ENCODE measurements around the gene PCDH1.
"Not testable (repeated sequence)": the region's sequence is repeated elsewhere in the genome, so short reads cannot be mapped to it uniquely, and the experiment has no call there.

PCDH1 gene

DNA sequence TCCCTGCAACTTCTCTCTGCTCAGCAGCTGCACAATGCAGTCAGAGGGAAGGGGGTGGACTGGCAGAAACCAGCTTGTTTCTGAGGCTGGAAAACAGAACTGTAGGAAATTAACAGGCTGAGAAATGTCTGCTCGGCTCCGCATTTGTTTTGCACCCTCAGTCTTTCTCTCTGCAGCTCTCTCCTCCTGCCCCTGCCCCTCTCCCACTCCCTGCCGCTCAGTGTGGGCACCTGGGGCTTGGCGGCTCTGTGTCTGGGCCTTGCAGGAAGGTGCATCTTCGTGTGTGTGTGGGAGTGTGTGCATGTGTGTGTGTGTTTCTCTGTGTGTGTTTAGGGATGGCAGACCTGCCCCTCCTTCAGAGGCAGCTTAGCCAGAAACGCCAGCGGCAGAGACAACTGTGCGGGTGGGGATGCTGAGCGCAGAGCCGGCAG, 53.0 kb downstream of the PCDH1 start:
- ChIA-PET CTCF (interaction anchor here (0.9 to 7.5 kb wide), 9 partner anchors 11 to 161 kb away, joined by 3 to 51 read pairs (median 5); partner anchors contain the start of gene PCDH1), POLR2A (no interaction called here)
- Histone ChIP-seq H3K27me3 (replicated peaks in 2 of 5; ENCODE audit: control insufficient read depth in 4 of 5, insufficient read depth in 5 of 5, low read length in 4 of 5) (peaks cover 0 to 3% (median 0%) of the 10 kb centered on the region in 5 experiments), H3K4me1 (ENCODE audit: control extremely low read depth in 1 of 4, control insufficient read depth in 4 of 4, insufficient read depth in 4 of 4, low read length in 3 of 4) (peaks cover 0 to 8% (median 3%) of the 10 kb centered on the region in 4 experiments), H3K9me3 (ENCODE audit: control extremely low read depth in 1 of 5, control insufficient read depth in 4 of 5, insufficient read depth in 2 of 5, low read depth in 1 of 5, low read length in 4 of 5) (no peaks in the 10 kb centered on the region), H3K4me3 (ENCODE audit: control insufficient read depth in 1 of 7, extremely low read depth in 1 of 7, insufficient read depth in 4 of 7, low read depth in 2 of 7, low read length in 6 of 7) (no peak overlapping the region), H3K27ac (ENCODE audit: insufficient read depth in 1 of 2, low read depth in 1 of 2, low read length in 2 of 2, poor library complexity in 1 of 2, severe bottlenecking in 2 of 2) (no peak overlapping the region), H3K36me3 (ENCODE audit: control insufficient read depth in 4 of 4, insufficient read depth in 4 of 4, low read length in 3 of 4) (no peaks in the 10 kb centered on the region)
- 58% methylated on average over 2 of the region's 10 CpGs for WGBS (ENCODE audit: insufficient coverage)
- DNase-seq, result no peak

DNA sequence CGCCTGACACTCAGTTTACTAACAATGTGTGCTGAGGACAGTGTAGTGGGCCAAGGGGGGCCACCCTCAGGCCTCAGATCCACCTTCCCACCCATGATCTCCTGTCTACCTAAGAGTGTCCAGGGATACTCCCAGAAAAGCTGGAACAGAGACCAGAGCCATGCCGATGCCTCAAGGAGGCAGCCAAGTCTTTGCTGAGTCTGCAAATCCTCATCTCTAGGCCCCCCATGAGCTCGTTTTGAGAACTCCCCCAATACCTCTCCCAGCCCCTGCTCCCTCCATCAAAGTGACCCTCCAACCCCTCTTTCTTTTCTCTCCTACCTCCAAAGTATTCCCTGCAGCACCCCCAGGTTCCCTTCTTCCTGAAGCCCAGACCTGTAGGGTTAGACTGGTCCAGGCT, 53.5 kb downstream of the PCDH1 start:
- CTCF ChIA-PET, result interaction anchor here (0.9 to 7.5 kb wide), 8 partner anchors 10 to 160 kb away, joined by 3 to 51 read pairs (median 4); partner anchors contain the start of gene PCDH1

GRCh38 chr5:141823056-141823455, 55.2 kb downstream of the PCDH1 start:
- DNase-seq, result no peak
- peaks cover 0 to 8% (median 3%) of the 10 kb centered on the region in 4 experiments for H3K4me1 ChIP-seq (ENCODE audit: control extremely low read depth in 1 of 4, control insufficient read depth in 4 of 4, insufficient read depth in 4 of 4, low read length in 3 of 4)
- no peaks in the 10 kb centered on the region for H3K9me3 ChIP-seq (ENCODE audit: control extremely low read depth in 1 of 5, control insufficient read depth in 4 of 5, insufficient read depth in 2 of 5, low read depth in 1 of 5, low read length in 4 of 5)
- no peak overlapping the region for H3K4me3 ChIP-seq (ENCODE audit: control insufficient read depth in 1 of 7, extremely low read depth in 1 of 7, insufficient read depth in 4 of 7, low read depth in 2 of 7, low read length in 6 of 7)
- H3K27me3 ChIP-seq (replicated peaks in 2 of 5; ENCODE audit: control insufficient read depth in 4 of 5, insufficient read depth in 5 of 5, low read length in 4 of 5), result peaks cover 0 to 11% (median 0%) of the 10 kb centered on the region in 5 experiments
- H3K27ac ChIP-seq (ENCODE audit: insufficient read depth in 1 of 2, low read depth in 1 of 2, low read length in 2 of 2, poor library complexity in 1 of 2, severe bottlenecking in 2 of 2), result no peak overlapping the region
- no peaks in the 10 kb centered on the region for H3K36me3 ChIP-seq (ENCODE audit: control insufficient read depth in 4 of 4, insufficient read depth in 4 of 4, low read length in 3 of 4)
- 83% methylated on average over 3 of the region's 3 CpGs for WGBS (ENCODE audit: insufficient coverage)
- ChIA-PET POLR2A (no interaction called here), CTCF (interaction anchor here (1.7 to 7.5 kb wide), 4 partner anchors 9 to 57 kb away, joined by 6 to 51 read pairs (median 18); partner anchors contain the start of gene PCDH1)

More for the DNA sequence above, 53.5 kb downstream of the PCDH1 start:
- Histone ChIP-seq H3K27me3 (replicated peaks in 2 of 5; ENCODE audit: control insufficient read depth in 4 of 5, insufficient read depth in 5 of 5, low read length in 4 of 5) (peaks cover 0 to 7% (median 0%) of the 10 kb centered on the region in 5 experiments), H3K36me3 (ENCODE audit: control insufficient read depth in 4 of 4, insufficient read depth in 4 of 4, low read length in 3 of 4) (no peaks in the 10 kb centered on the region), H3K9me3 (ENCODE audit: control extremely low read depth in 1 of 5, control insufficient read depth in 4 of 5, insufficient read depth in 2 of 5, low read depth in 1 of 5, low read length in 4 of 5) (no peaks in the 10 kb centered on the region), H3K4me1 (ENCODE audit: control extremely low read depth in 1 of 4, control insufficient read depth in 4 of 4, insufficient read depth in 4 of 4, low read length in 3 of 4) (peaks cover 0 to 8% (median 3%) of the 10 kb centered on the region in 4 experiments), H3K4me3 (ENCODE audit: control insufficient read depth in 1 of 7, extremely low read depth in 1 of 7, insufficient read depth in 4 of 7, low read depth in 2 of 7, low read length in 6 of 7) (no peak overlapping the region), H3K27ac (ENCODE audit: insufficient read depth in 1 of 2, low read depth in 1 of 2, low read length in 2 of 2, poor library complexity in 1 of 2, severe bottlenecking in 2 of 2) (no peak overlapping the region)
- POLR2A ChIA-PET, result no interaction called here
- no peak for DNase-seq
- WGBS (ENCODE audit: insufficient coverage), result 71% methylated on average over 2 of the region's 3 CpGs

DNA sequence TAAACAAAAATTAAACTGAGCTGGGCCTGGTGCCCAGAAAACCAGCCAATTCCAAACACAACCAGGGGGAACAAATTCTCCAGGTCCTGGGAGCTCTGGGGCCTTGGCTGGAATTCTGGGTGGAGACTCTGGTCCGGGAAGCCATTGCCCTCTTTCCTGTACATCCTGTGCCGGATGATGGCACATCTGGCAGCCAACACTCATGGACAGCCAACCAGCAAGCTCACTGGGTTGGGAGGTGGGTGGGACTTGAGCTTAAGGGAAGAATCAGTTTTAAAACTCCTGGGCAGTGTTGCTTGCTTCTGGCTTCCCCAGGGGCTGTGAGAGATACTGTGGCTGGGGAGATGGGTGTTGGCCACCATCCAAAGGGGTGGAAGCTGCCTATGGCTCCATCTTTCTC, 56.1 kb downstream of the PCDH1 start:
- Histone ChIP-seq H3K9me3 (ENCODE audit: control extremely low read depth in 1 of 5, control insufficient read depth in 4 of 5, insufficient read depth in 2 of 5, low read depth in 1 of 5, low read length in 4 of 5) (no peaks in the 10 kb centered on the region), H3K27ac (ENCODE audit: insufficient read depth in 1 of 2, low read depth in 1 of 2, low read length in 2 of 2, poor library complexity in 1 of 2, severe bottlenecking in 2 of 2) (no peak overlapping the region), H3K27me3 (replicated peaks in 2 of 5; ENCODE audit: control insufficient read depth in 4 of 5, insufficient read depth in 5 of 5, low read length in 4 of 5) (peaks cover 0 to 11% (median 0%) of the 10 kb centered on the region in 5 experiments), H3K4me1 (ENCODE audit: control extremely low read depth in 1 of 4, control insufficient read depth in 4 of 4, insufficient read depth in 4 of 4, low read length in 3 of 4) (peaks cover 0 to 3% (median under 1%) of the 10 kb centered on the region in 4 experiments), H3K4me3 (ENCODE audit: control insufficient read depth in 1 of 7, extremely low read depth in 1 of 7, insufficient read depth in 4 of 7, low read depth in 2 of 7, low read length in 6 of 7) (no peak overlapping the region), H3K36me3 (ENCODE audit: control insufficient read depth in 4 of 4, insufficient read depth in 4 of 4, low read length in 3 of 4) (no peaks in the 10 kb centered on the region)
- DNase-seq, result no peak
- WGBS (ENCODE audit: insufficient coverage), result no CpG with 5 or more reads among the region's 2 CpGs
- ChIA-PET POLR2A (no interaction called here), CTCF (interaction anchor here (0.7 to 7.5 kb wide), 6 partner anchors 8 to 125 kb away, joined by 3 to 51 read pairs (median 4); partner anchors contain the start of gene PCDH1)

- POLR2A ChIA-PET, result no interaction called here
- CTCF ChIA-PET, result interaction anchor here (0.9 to 7.5 kb wide), 6 partner anchors 7 to 125 kb away, joined by 3 to 51 read pairs (median 8); partner anchors contain the start of gene PCDH1
- H3K27me3 ChIP-seq (replicated peaks in 2 of 5; ENCODE audit: control insufficient read depth in 4 of 5, insufficient read depth in 5 of 5, low read length in 4 of 5), result peaks cover 0 to 11% (median 0%) of the 10 kb centered on the region in 5 experiments
- WGBS (ENCODE audit: insufficient coverage), result 60% methylated on average over 3 of the region's 3 CpGs
- no peaks in the 10 kb centered on the region for H3K9me3 ChIP-seq (ENCODE audit: control extremely low read depth in 1 of 5, control insufficient read depth in 4 of 5, insufficient read depth in 2 of 5, low read depth in 1 of 5, low read length in 4 of 5)
- no peaks in the 10 kb centered on the region for H3K4me1 ChIP-seq (ENCODE audit: control extremely low read depth in 1 of 4, control insufficient read depth in 4 of 4, insufficient read depth in 4 of 4, low read length in 3 of 4)
- H3K4me3 ChIP-seq (ENCODE audit: control insufficient read depth in 1 of 7, extremely low read depth in 1 of 7, insufficient read depth in 4 of 7, low read depth in 2 of 7, low read length in 6 of 7), result no peak overlapping the region
- DNase-seq, result no peak
- H3K36me3 ChIP-seq (ENCODE audit: control insufficient read depth in 4 of 4, insufficient read depth in 4 of 4, low read length in 3 of 4), result no peaks in the 10 kb centered on the region
- H3K27ac ChIP-seq (ENCODE audit: insufficient read depth in 1 of 2, low read depth in 1 of 2, low read length in 2 of 2, poor library complexity in 1 of 2, severe bottlenecking in 2 of 2), result no peak overlapping the region
These were observed 56.7 kb downstream of the PCDH1 start for GRCh38 chr5:141821430-141821925.

DNA sequence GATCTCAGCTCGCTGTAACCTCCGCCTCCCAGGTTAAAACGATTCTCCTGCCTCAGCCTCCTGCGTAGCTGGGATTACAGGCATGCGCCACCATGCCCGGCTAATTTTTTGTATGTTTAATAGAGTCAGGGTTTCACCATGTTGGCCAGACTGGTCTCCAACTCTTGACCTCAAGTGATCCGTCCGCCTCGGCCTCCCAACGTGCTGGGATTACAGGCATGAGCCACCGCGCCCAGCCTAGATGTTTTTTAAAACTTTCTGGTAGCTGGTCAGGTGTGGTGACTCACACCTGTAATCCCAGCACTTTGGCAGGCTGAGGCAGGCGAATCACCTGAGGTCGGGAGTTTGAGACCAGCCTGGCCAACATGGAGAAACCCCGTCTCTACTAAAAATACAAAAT, 57.5 kb downstream of the PCDH1 start:
- CTCF ChIA-PET, result interaction anchor here (0.7 to 5.3 kb wide), 5 partner anchors 9 to 122 kb away, joined by 3 to 25 read pairs (median 4); partner anchors contain the start of gene PCDH1
- POLR2A ChIA-PET, result not testable (repeated sequence)

DNA sequence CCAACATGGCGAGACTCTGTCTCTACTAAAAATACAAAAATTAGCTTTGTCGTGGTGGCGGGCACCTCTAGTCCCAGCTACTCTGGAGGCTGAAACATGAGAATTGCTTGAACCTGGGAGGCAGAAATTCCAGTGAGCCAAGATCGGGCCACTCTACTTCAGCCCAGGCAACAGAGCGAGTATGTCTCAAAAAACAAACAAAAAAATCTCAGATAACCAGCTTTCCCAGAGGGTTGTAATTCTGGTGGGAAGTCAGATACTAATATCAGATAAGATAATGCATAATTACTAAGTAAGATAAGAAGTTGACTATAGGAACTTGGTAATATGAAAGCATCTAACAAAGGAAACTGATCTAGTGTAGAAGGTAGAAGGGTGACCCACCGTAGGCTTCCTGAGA, 60.6 kb downstream of the PCDH1 start:
- no peak for DNase-seq
- H3K4me1 ChIP-seq (ENCODE audit: control extremely low read depth in 1 of 4, control insufficient read depth in 4 of 4, insufficient read depth in 4 of 4, low read length in 3 of 4), result no peaks in the 10 kb centered on the region
- H3K36me3 ChIP-seq (ENCODE audit: control insufficient read depth in 4 of 4, insufficient read depth in 4 of 4, low read length in 3 of 4), result no peaks in the 10 kb centered on the region
- H3K4me3 ChIP-seq (ENCODE audit: control insufficient read depth in 1 of 7, extremely low read depth in 1 of 7, insufficient read depth in 4 of 7, low read depth in 2 of 7, low read length in 6 of 7), result no peak overlapping the region
- H3K27me3 ChIP-seq (replicated peaks in 2 of 5; ENCODE audit: control insufficient read depth in 4 of 5, insufficient read depth in 5 of 5, low read length in 4 of 5), result peaks cover 0 to 14% (median 0%) of the 10 kb centered on the region in 5 experiments
- no peaks in the 10 kb centered on the region for H3K9me3 ChIP-seq (ENCODE audit: control extremely low read depth in 1 of 5, control insufficient read depth in 4 of 5, insufficient read depth in 2 of 5, low read depth in 1 of 5, low read length in 4 of 5)
- CTCF ChIA-PET, result interaction anchor here (1.0 to 7.6 kb wide), 4 partner anchors 8 to 60 kb away, joined by 3 to 51 read pairs (median 20); partner anchors contain the start of gene PCDH1
- POLR2A ChIA-PET, result no interaction called here
- 100% methylated on average over 1 of the region's 6 CpGs for WGBS (ENCODE audit: insufficient coverage)
- no peak overlapping the region for H3K27ac ChIP-seq (ENCODE audit: insufficient read depth in 1 of 2, low read depth in 1 of 2, low read length in 2 of 2, poor library complexity in 1 of 2, severe bottlenecking in 2 of 2)

More for the DNA sequence above, 57.5 kb downstream of the PCDH1 start:
- H3K36me3 ChIP-seq (ENCODE audit: control insufficient read depth in 4 of 4, insufficient read depth in 4 of 4, low read length in 3 of 4); H3K4me1 ChIP-seq (ENCODE audit: control extremely low read depth in 1 of 4, control insufficient read depth in 4 of 4, insufficient read depth in 4 of 4, low read length in 3 of 4); H3K4me3 ChIP-seq (ENCODE audit: control insufficient read depth in 1 of 7, extremely low read depth in 1 of 7, insufficient read depth in 4 of 7, low read depth in 2 of 7, low read length in 6 of 7); DNase-seq; H3K27ac ChIP-seq (ENCODE audit: insufficient read depth in 1 of 2, low read depth in 1 of 2, low read length in 2 of 2, poor library complexity in 1 of 2, severe bottlenecking in 2 of 2); H3K9me3 ChIP-seq (ENCODE audit: control extremely low read depth in 1 of 5, control insufficient read depth in 4 of 5, insufficient read depth in 2 of 5, low read depth in 1 of 5, low read length in 4 of 5): not testable (repeated sequence)
- H3K27me3 ChIP-seq (replicated peaks in 2 of 5; ENCODE audit: control insufficient read depth in 4 of 5, insufficient read depth in 5 of 5, low read length in 4 of 5), result peaks cover 0 to 11% (median 0%) of the 10 kb centered on the region in 5 experiments
- WGBS (ENCODE audit: insufficient coverage), result 94% methylated on average over 13 of the region's 15 CpGs

Measured in common myeloid progenitor, CD34-positive (primary cell).